Heart left ventricle (tissue), 13 donors: ENCODE data around the gene ABCC12.

Source experiments
- CTCF ChIP-seq, 12 donors: fragments of 200-600 bp; sonication (generic) in 4 of 12; IDR thresholded peaks; one replicate each; pipeline versions ENCODE4 v1.5.0 to v1.8.0; 2018 to 2022; ENCODE audit warnings: antibody characterized with exemption in 12 of 12, mild to moderate bottlenecking in 5 of 12
- POLR2A ChIP-seq, 2 donors: fragments of 450-650 bp; IDR thresholded peaks; one replicate each; pipeline ENCODE4 v1.6.1; 2017; ENCODE audit warnings: antibody characterized with exemption in 2 of 2, mild to moderate bottlenecking in 2 of 2, moderate library complexity in 2 of 2
- donor health status: ischemic (EF 13 %, LVEDD 7.1; RV severe dilation, severe dysfunction).
- donor health status: DM: no; HTN: yes; CAD: no.
- donor health status: DM: no; HTN: no; CAD: no.
- donor health status: ischemic (EF 25% LVEDD 6.9; RV normal size, moderate dysfunction).
- donor health status: ischemic (EF 25% LVEDD 5.7; RV mildly dilated, moderate dysfunction).
- donor health status: ischemic (EF 35%, LVEDD 5.7; RV mildly dilated, moderate dysfunction).
- donor health status: nonischemic (EF 11% LVEDD 7.7; RV severe dilation, severe dysfunction).
- donor health status: DM: yes; HTN: yes; CAD: no.
- donor health status: PGD.
- donor health status: ischemic (EF 29% LVEDD 5.4; RV normal size, mild dysfunction).
- donor health status: nonischemic (EF 23%, LVEDD 6.1; RV moderate dilation, normal function).

- TF ChIP-seq CTCF (IDR thresholded peaks at IDR 0.05) (no peak), POLR2A (IDR thresholded peaks at IDR 0.05) (no peak)
Measured at GRCh38 chr16:48194828-48195556, 39.2 kb upstream of the ABCC12 start.
